ENCODE data around the gene DNAJA2. TPM values are rescaled to one million over a fixed set of nuclear protein-coding genes. Genes with fewer than 3 reads are reported as not detected.
A peak's percentile ranks its signal among the peaks of the same experiment; 100 is the strongest.

DNAJA2 gene
- total and polyA plus RNA-seq, 9 of the 15 experiments (the other 6 are each of a cell fraction or from before 2014, with no cell fraction given), result 24.1 to 75.9 (median 50.7) TPM

- Histone ChIP-seq H3K79me2 (ENCODE audit: control insufficient read depth, insufficient read depth, low read length) (peaks cover 26% of the 10 kb centered on the region), H3K36me3 (ENCODE audit: control insufficient read depth, insufficient read depth, low read length) (peaks cover 7% of the 10 kb centered on the region; the same call in 2 of the 3 replicates), H3K9ac (ENCODE audit: insufficient read depth in 1 of 2, low read depth in 2 of 2, low read length in 2 of 2) (no peak overlapping the region), H3K9me3 (replicated peaks; ENCODE audit: control insufficient read depth, insufficient read depth, low read depth, low read length) (no peaks in the 10 kb centered on the region), H3K4me1 (replicated peaks in 1 of 2; ENCODE audit: control insufficient read depth in 2 of 2, insufficient read depth in 2 of 2, low read length in 2 of 2) (peaks cover 12 to 13% of the 10 kb centered on the region in 2 experiments; a peak in 4 of 5 replicates), H3K4me3 (no peak overlapping the region), H2AFZ (ENCODE audit: low read depth, low read length) (no peak overlapping the region), H4K20me1 (replicated peaks; ENCODE audit: control insufficient read depth, insufficient read depth, low read length) (peaks cover 11% of the 10 kb centered on the region), H3K27me3 (ENCODE audit: control insufficient read depth in 2 of 2, insufficient read depth in 2 of 2, low read length in 2 of 2) (no peaks in the 10 kb centered on the region; a peak in 1 of 5 replicates), H3K9me1 (ENCODE audit: control insufficient read depth, insufficient read depth, low read length) (no peaks in the 10 kb centered on the region), H3K27ac (ENCODE audit: extremely low read depth, low read depth, low read length) (no peak overlapping the region), H3K4me2 (ENCODE audit: insufficient read depth, low read length) (no peak overlapping the region)
- no peak for DNase-seq (ENCODE audit: extremely low read depth in 1 of 4, low spot score in 3 of 4)
- POLR2A ChIA-PET, result no interaction called here
- in situ Hi-C loops (cut with MboI) (no loop called here), intact Hi-C loops (cut with micrococcal nuclease) (no loop called here)
- TF ChIP-seq NFE2 (IDR thresholded peaks at IDR 0.05; ENCODE audit: low read depth) (peak; percentile 85), CTBP1 (IDR thresholded peaks at IDR 0.05; ENCODE audit: borderline replicate concordance) (peak; percentile 19; the same call in 1 of the 2 replicates), PURB (CRISPR knock-in tag; IDR thresholded peaks at IDR 0.05; ENCODE audit: low read depth) (no peak), NFE2L1 (tag; IDR thresholded peaks at IDR 0.05; ENCODE audit: borderline replicate concordance, low read depth) (peak; percentile 73), NEUROD1 (IDR thresholded peaks at IDR 0.05; ENCODE audit: borderline replicate concordance, low read depth, low read length, partially characterized antibody) (no peak), TEAD4 (IDR thresholded peaks at IDR 0.05; ENCODE audit: low read length) (no peak), TEAD4 (CRISPR knock-in tag; IDR thresholded peaks at IDR 0.05; ENCODE audit: borderline replicate concordance) (no peak), ZNF316 (IDR thresholded peaks at IDR 0.05) (peak; percentile 78), MAFG (tag; conservative IDR thresholded peaks at IDR 0.05) (peak; percentile 84), MAFF (IDR thresholded peaks at IDR 0.05; ENCODE audit: low read length) (peak; percentile 83), KDM1A (IDR thresholded peaks at IDR 0.05) (peak; percentile 94 to 97), C11orf30 (IDR thresholded peaks at IDR 0.05; ENCODE audit: low read depth) (peak; percentile 76), HDAC1 (IDR thresholded peaks at IDR 0.05) (peak in 1 of 2 experiments; percentile 58; a peak in 1 of 4 replicates), MAFK (IDR thresholded peaks at IDR 0.05; ENCODE audit: low read length) (peak; percentile 67), RCOR1 (IDR thresholded peaks at IDR 0.05; ENCODE audit: borderline replicate concordance in 1 of 2, low read depth in 2 of 2, low read length in 2 of 2) (peak; percentile 53 to 81; a peak in 3 of 4 replicates), RREB1 (CRISPR knock-in tag; IDR thresholded peaks at IDR 0.05) (no peak)
- WGBS (ENCODE audit: insufficient coverage, low coverage, missing lambda C conversion rate), result 14% methylated on average over 4 of the region's 4 CpGs
- no TSS peak for BruUV-seq (replicated peaks)
- no peak for ATAC-seq
- CTCF ChIA-PET (ENCODE audit: low intra/inter-chr PET ratio), result no interaction called here
- FAIRE-seq, result no peak
Measured at GRCh38 chr16:46976550-46976949, 3.1 kb upstream of the DNAJA2 start.
